Stimulated activated naive B cell treated with anti-CD40 and anti-IgM and Interleukin-4, amounts not matched to agents 10 μg/mL and 1 μg/mL and 100 μg/mL, for 72 hours (primary cell): Measurements from ENCODE around the gene FAM124A.

Source experiments
- ATAC-seq, 2 donors: fragments of 150-1000 bp; cut with Tn5 transposase; replicated peaks; 2 replicates each; pipeline ENCODE4 v1.10.0; 2021; ENCODE audit warnings: moderate library complexity in 1 of 2
- DNase-seq: peaks from one replicate; pipeline ENCODE4 v3.0.0; 2021
- H3K27ac Mint-ChIP-seq: one replicate; pipeline ENCODE4 v1.8.0; 2022; ENCODE audit warnings: mild to moderate bottlenecking, mixed read lengths
- H3K27me3 Mint-ChIP-seq, 2 donors: one replicate each; pipeline ENCODE4 v1.8.0; 2022; ENCODE audit warnings: mixed read lengths in 2 of 2
- H3K36me3 Mint-ChIP-seq, 2 donors: one replicate each; pipeline ENCODE4 v1.8.0; 2022; ENCODE audit warnings: mixed read lengths in 2 of 2, mild to moderate bottlenecking in 1 of 2
- H3K4me1 Mint-ChIP-seq, 2 donors: one replicate each; pipeline ENCODE4 v1.8.0; 2022; ENCODE audit warnings: mixed read lengths in 2 of 2, mild to moderate bottlenecking in 1 of 2
- H3K4me3 Mint-ChIP-seq, 2 donors: one replicate each; pipeline ENCODE4 v1.8.0; 2022; ENCODE audit warnings: mild to moderate bottlenecking in 2 of 2, mixed read lengths in 2 of 2, moderate library complexity in 1 of 2
- H3K9me3 Mint-ChIP-seq, 2 donors: one replicate each; pipeline ENCODE4 v1.8.0; 2022; ENCODE audit warnings: mixed read lengths in 2 of 2, mild to moderate bottlenecking in 1 of 2

FAM124A gene

DNA sequence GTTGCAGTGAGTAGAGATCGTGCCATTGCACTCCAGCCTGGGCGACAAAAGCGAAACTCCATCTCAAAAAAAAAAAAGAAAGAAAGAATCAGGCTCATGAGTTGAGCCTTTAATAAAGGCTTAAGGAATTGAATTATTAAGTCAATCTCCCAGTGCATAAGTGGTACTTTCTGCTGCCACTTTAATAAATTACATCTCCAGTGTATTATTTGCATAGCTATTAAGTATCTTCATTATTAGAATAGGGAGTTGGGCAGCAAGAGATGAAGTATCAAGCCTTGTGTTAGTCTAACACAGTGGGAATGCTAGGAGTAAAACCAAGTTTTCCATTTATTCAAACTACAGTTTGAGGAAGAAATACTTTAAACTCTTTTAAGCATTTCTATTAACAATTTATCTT is 15.6 kb upstream of the FAM124A start:
- no peaks in the 10 kb centered on the region for H3K9me3 Mint-ChIP-seq
- DNase-seq (no peak), ATAC-seq (no peak)
- no peak overlapping the region for H3K4me3 Mint-ChIP-seq
- H3K27ac Mint-ChIP-seq, result no peak overlapping the region
- no peaks in the 10 kb centered on the region for H3K4me1 Mint-ChIP-seq
- H3K36me3 Mint-ChIP-seq, result no peaks in the 10 kb centered on the region
- H3K27me3 Mint-ChIP-seq, result peaks cover 44 to 54% of the 10 kb centered on the region in 2 donors

DNA sequence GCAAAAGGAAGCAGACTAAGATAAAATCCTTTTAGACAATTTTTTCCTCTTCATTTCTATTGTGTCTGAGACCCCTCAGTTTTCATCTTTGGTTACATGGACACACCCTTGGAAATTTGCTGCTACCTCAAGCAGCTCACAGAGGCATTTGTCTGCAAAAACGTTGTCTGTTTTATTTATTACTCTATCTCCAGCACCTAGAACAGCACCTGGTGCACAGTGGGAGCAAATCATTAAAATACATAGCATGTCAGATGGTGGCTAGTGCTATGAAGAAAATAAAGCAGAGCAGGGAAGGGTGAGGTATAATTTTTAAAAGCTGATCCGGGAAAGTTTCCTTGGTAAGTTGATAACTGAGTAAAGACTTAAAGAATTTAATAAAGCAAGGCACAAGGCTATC is 14.3 kb upstream of the FAM124A start:
- H3K27ac Mint-ChIP-seq, result no peak overlapping the region
- ATAC-seq (no peak), DNase-seq (no peak)
- H3K36me3 Mint-ChIP-seq, result no peaks in the 10 kb centered on the region
- H3K27me3 Mint-ChIP-seq, result peaks cover 48 to 65% of the 10 kb centered on the region in 2 donors
- no peaks in the 10 kb centered on the region for H3K4me1 Mint-ChIP-seq
- H3K4me3 Mint-ChIP-seq, result no peak overlapping the region
- H3K9me3 Mint-ChIP-seq, result no peaks in the 10 kb centered on the region

DNA sequence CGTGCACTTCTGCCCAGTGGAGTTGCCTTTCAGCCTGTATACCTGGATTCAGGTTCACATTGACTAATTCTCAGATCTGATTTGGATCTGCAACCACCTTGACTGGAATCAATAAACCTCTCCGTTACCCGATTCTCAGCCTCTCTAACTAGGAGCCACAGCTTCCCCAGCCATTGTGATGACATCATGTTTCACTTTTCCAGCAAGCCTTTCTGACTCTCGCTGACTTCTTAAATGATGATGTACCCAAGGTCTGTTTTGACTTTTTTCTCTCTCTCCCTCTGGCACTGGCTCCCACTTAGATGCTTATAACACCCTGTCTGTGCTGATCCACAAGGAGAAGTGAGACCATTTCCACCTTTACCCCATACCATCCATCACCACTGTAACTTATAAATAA is 13.5 kb upstream of the FAM124A start:
- Mint-ChIP-seq H3K27ac (no peak overlapping the region), H3K27me3 (peaks cover 44 to 58% of the 10 kb centered on the region in 2 donors), H3K4me1 (no peaks in the 10 kb centered on the region), H3K36me3 (no peaks in the 10 kb centered on the region), H3K9me3 (no peaks in the 10 kb centered on the region), H3K4me3 (no peak overlapping the region)
- ATAC-seq (no peak), DNase-seq (no peak)

GRCh38 chr13:51211910-51212309 is 10.3 kb upstream of the FAM124A start:
- ATAC-seq (no peak), DNase-seq (no peak)
- H3K4me1 Mint-ChIP-seq, result no peaks in the 10 kb centered on the region
- no peaks in the 10 kb centered on the region for H3K9me3 Mint-ChIP-seq
- H3K4me3 Mint-ChIP-seq, result no peak overlapping the region
- peaks cover 45 to 61% of the 10 kb centered on the region in 2 donors for H3K27me3 Mint-ChIP-seq
- no peaks in the 10 kb centered on the region for H3K36me3 Mint-ChIP-seq
- H3K27ac Mint-ChIP-seq, result no peak overlapping the region

DNA sequence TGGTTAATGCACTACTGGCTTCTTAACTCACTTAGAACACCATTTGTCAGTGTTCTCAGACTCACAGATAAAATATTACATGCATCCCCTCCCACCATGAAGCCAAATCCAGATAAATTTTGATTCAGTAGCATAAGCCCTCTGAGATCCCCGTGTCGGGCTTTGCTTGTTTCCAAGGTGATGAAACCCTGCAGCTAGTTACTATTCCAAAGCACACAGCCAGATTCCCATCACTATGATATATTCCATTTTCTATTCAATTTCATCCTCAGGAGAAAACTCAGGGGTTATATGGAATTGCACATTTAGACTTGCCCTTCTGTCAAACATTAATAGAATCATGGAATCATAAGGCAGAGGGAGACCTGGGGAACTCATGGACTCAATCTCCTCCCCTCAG is 9.4 kb upstream of the FAM124A start:
- peaks cover 52 to 66% of the 10 kb centered on the region in 2 donors for H3K27me3 Mint-ChIP-seq
- no peaks in the 10 kb centered on the region for H3K9me3 Mint-ChIP-seq
- ATAC-seq (no peak), DNase-seq (no peak)
- H3K27ac Mint-ChIP-seq, result no peak overlapping the region
- no peak overlapping the region for H3K4me3 Mint-ChIP-seq
- H3K36me3 Mint-ChIP-seq, result no peaks in the 10 kb centered on the region
- H3K4me1 Mint-ChIP-seq, result no peaks in the 10 kb centered on the region

- H3K27me3 Mint-ChIP-seq, result peaks cover 52 to 61% of the 10 kb centered on the region in 2 donors
Measured at GRCh38 chr13:51213173-51213728, 8.9 kb upstream of the FAM124A start.

DNA sequence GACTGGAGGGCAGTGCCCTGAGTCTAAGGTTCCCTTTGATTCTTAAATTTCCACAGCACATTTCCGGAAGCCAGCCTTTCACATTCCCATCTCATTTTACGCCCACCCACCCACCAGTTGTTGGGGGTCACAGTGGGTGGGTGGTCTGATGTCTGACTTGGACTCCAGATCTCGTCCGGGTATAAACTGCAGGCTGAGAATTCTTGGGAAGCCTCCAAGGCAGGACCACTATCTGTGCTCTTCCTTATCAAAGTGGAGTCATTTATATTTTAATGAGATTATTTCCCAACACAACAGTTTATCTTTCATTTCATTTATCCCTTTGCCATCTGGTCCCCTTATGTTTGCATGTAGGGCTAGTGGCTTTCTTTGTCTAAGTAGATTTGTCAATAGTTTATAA is 3.6 kb upstream of the FAM124A start:
- no peaks in the 10 kb centered on the region for H3K36me3 Mint-ChIP-seq
- no peak for DNase-seq
- H3K4me3 Mint-ChIP-seq, result no peak overlapping the region
- ATAC-seq, result no peak
- H3K27ac Mint-ChIP-seq, result no peak overlapping the region
- H3K27me3 Mint-ChIP-seq, result peaks cover 38 to 50% of the 10 kb centered on the region in 2 donors
- peaks cover 5 to 6% of the 10 kb centered on the region in 2 donors for H3K4me1 Mint-ChIP-seq
- no peaks in the 10 kb centered on the region for H3K9me3 Mint-ChIP-seq

More at GRCh38 chr13:51213173-51213728, 8.9 kb upstream of the FAM124A start:
- H3K36me3 Mint-ChIP-seq, result no peaks in the 10 kb centered on the region
- H3K9me3 Mint-ChIP-seq, result no peaks in the 10 kb centered on the region
- DNase-seq (no peak), ATAC-seq (no peak)
- no peaks in the 10 kb centered on the region for H3K4me1 Mint-ChIP-seq
- H3K4me3 Mint-ChIP-seq, result no peak overlapping the region
- no peak overlapping the region for H3K27ac Mint-ChIP-seq

DNA sequence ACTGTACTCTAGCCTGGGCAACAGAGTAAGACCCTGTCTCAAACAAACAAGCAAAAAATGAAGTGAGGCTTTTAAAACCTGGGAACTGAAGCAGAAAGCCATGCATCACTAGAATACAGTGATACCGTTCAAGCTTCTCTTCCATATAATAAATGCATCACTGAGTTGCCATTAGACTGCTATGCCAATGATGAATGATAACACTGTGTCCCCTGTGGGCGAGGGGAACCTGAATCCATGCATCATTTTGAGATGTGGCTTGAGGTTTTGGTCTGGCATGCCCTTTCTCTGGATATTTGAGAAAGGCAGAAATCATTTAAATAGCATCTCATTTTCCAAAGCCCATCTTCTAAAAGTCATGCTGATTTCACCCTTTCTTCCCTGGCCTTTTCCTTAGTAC is 1.5 kb upstream of the FAM124A start:
- Mint-ChIP-seq H3K9me3 (no peaks in the 10 kb centered on the region), H3K27ac (no peak overlapping the region), H3K27me3 (peaks cover 41 to 45% of the 10 kb centered on the region in 2 donors), H3K4me1 (peaks cover 5 to 6% of the 10 kb centered on the region in 2 donors), H3K36me3 (no peaks in the 10 kb centered on the region), H3K4me3 (no peak overlapping the region)
- DNase-seq, result no peak
- peak; percentile 28 to 41 for ATAC-seq

GRCh38 chr13:51221108-51221507 is 1.1 kb upstream of the FAM124A start:
- H3K4me3 Mint-ChIP-seq, result no peak overlapping the region
- H3K36me3 Mint-ChIP-seq, result no peaks in the 10 kb centered on the region
- H3K4me1 Mint-ChIP-seq, result peaks cover 5 to 6% of the 10 kb centered on the region in 2 donors
- ATAC-seq (no peak), DNase-seq (no peak)
- H3K27ac Mint-ChIP-seq, result no peak overlapping the region
- H3K9me3 Mint-ChIP-seq, result no peaks in the 10 kb centered on the region
- H3K27me3 Mint-ChIP-seq, result peaks cover 40 to 45% of the 10 kb centered on the region in 2 donors

GRCh38 chr13:51221674-51222036 is 543 bp upstream of the FAM124A start:
- H3K36me3 Mint-ChIP-seq, result no peaks in the 10 kb centered on the region
- H3K27me3 Mint-ChIP-seq, result peaks cover 39% of the 10 kb centered on the region in 2 donors
- peak in 1 of 2 donors; percentile 24 for ATAC-seq
- peak overlapping the region; percentile 71 to 77 for H3K4me3 Mint-ChIP-seq
- H3K9me3 Mint-ChIP-seq, result no peaks in the 10 kb centered on the region
- peaks cover 5 to 6% of the 10 kb centered on the region in 2 donors for H3K4me1 Mint-ChIP-seq
- H3K27ac Mint-ChIP-seq, result peak overlapping the region; percentile 52
- no peak for DNase-seq

GRCh38 chr13:51222686-51223559 is 725 bp downstream of the FAM124A start:
- Mint-ChIP-seq H3K9me3 (no peaks in the 10 kb centered on the region), H3K27me3 (peaks cover 28 to 36% of the 10 kb centered on the region in 2 donors), H3K4me3 (peak overlapping the region; percentile 54 to 70), H3K36me3 (no peaks in the 10 kb centered on the region), H3K27ac (no peak overlapping the region), H3K4me1 (peaks cover 5 to 6% of the 10 kb centered on the region in 2 donors)
- peak; percentile 31 to 33 for ATAC-seq
- DNase-seq, result no peak

DNA sequence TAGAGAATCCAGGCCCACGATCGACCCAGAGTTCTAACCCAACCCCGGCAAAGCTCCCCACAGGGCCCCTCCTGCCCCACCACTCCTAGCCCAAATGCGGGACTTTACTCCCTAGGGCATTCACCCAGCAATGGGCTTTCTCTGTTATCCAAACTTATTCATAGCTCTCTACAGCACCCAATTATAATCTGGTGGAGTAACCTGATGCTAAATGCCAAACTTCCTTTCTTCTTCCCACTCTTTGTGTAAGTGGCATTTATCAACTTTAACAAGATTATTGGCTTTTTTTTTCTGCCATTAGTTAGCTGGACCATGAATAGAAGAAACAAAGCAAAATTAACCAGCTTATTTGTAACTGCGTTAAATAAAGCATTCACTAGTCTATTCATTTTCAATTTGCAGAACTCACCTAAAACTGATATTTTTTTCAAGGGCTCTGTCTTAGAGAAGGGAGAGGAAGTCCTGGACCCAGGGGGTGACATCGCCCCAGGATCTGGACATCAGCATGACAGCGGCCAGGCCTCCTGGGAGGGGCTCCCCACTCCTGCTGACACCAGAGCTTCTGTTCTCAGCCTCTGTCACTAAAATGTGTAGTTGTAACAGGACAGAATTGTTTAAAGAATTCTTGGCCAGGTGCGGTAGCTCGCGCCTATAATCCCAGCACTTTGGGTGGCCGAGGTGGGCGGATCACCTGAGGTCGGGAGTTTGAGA is 1.5 kb downstream of the FAM124A start:
- no peak for ATAC-seq
- Mint-ChIP-seq H3K4me3 (peak overlapping the region; percentile 29 to 42), H3K4me1 (peaks cover 5 to 6% of the 10 kb centered on the region in 2 donors), H3K27ac (peak overlapping the region; percentile 25), H3K36me3 (no peaks in the 10 kb centered on the region), H3K9me3 (no peaks in the 10 kb centered on the region), H3K27me3 (peaks cover 28 to 36% of the 10 kb centered on the region in 2 donors)
- DNase-seq, result no peak

GRCh38 chr13:51225029-51225428 is 2.8 kb downstream of the FAM124A start:
- H3K4me1 Mint-ChIP-seq, result peaks cover 5 to 6% of the 10 kb centered on the region in 2 donors
- H3K4me3 Mint-ChIP-seq, result no peak overlapping the region
- H3K27me3 Mint-ChIP-seq, result peaks cover 28 to 39% of the 10 kb centered on the region in 2 donors
- no peak overlapping the region for H3K27ac Mint-ChIP-seq
- ATAC-seq (no peak), DNase-seq (no peak)
- no peaks in the 10 kb centered on the region for H3K36me3 Mint-ChIP-seq
- H3K9me3 Mint-ChIP-seq, result no peaks in the 10 kb centered on the region

GRCh38 chr13:51227404-51227803 is 5.2 kb downstream of the FAM124A start:
- H3K27ac Mint-ChIP-seq, result no peak overlapping the region
- H3K9me3 Mint-ChIP-seq, result no peaks in the 10 kb centered on the region
- no peak for DNase-seq
- peaks cover 2 to 5% of the 10 kb centered on the region in 2 donors for H3K4me1 Mint-ChIP-seq
- no peaks in the 10 kb centered on the region for H3K36me3 Mint-ChIP-seq
- no peak for ATAC-seq
- peaks cover 35 to 43% of the 10 kb centered on the region in 2 donors for H3K27me3 Mint-ChIP-seq
- H3K4me3 Mint-ChIP-seq, result no peak overlapping the region
